Lower lobe of right lung (tissue), 2 donors: ENCODE measurements around the gene CDCA7. TPM values are rescaled to one million over a fixed set of nuclear protein-coding genes. Genes with fewer than 3 reads are reported as not detected.

ENCODE experiments used
- ATAC-seq, 2 donors: fragments of 200-7000 bp; cut with Tn5 transposase; one replicate each; pipeline ENCODE4 v1.9.1; 2020 to 2022; ENCODE audit warnings: mild to moderate bottlenecking in 2 of 2, moderate library complexity in 2 of 2
- DNase-seq: peaks from one replicate; pipeline ENCODE4 v3.0.0-alpha.2; 2020
- H3K27ac ChIP-seq: fragments of 200-600 bp; one replicate; pipeline ENCODE4 v1.8.0; 2022
- H3K27me3 ChIP-seq: fragments of 200-600 bp; one replicate; pipeline ENCODE4 v1.8.0; 2022; ENCODE audit warnings: low read depth
- H3K36me3 ChIP-seq: fragments of 200-600 bp; one replicate; pipeline ENCODE4 v1.8.0; 2022; ENCODE audit warnings: mild to moderate bottlenecking
- H3K4me1 ChIP-seq: fragments of 200-600 bp; one replicate; pipeline ENCODE4 v1.8.0; 2022
- H3K4me3 ChIP-seq: fragments of 200-600 bp; one replicate; pipeline ENCODE4 v1.8.0; 2022; ENCODE audit warnings: mild to moderate bottlenecking
- H3K9me3 ChIP-seq: fragments of 200-600 bp; one replicate; pipeline ENCODE4 v1.8.0; 2022
- intact Hi-C: fragments of 100-400 bp; cut with DNase I; formaldehyde crosslinking; loops from one replicate; pipeline ENCODE4 v1.11.0; 2022
- total RNA-seq: library from RNA; stranded (reverse); fragmentation: NEBNext Ultra II Directional; extraction: Animal tissue kit (Norgen Biotek cat#: 25700); gene quantifications from one replicate; pipeline ENCODE4 v1.2.1, GENCODE V29; 2021
- TF ChIP-seq, protein P1 (sequence below): fragments of 200-600 bp; IDR thresholded peaks from one replicate; pipeline ENCODE4 v1.8.0; 2022; ENCODE audit warnings: antibody characterized with exemption, mild to moderate bottlenecking
- donor health status: DM: no; HTN: yes; CAD: no; lungs with severe emphysema.

CDCA7 gene
- total RNA-seq, 1 donor from 2014 or later, result 0.89 TPM

DNA sequence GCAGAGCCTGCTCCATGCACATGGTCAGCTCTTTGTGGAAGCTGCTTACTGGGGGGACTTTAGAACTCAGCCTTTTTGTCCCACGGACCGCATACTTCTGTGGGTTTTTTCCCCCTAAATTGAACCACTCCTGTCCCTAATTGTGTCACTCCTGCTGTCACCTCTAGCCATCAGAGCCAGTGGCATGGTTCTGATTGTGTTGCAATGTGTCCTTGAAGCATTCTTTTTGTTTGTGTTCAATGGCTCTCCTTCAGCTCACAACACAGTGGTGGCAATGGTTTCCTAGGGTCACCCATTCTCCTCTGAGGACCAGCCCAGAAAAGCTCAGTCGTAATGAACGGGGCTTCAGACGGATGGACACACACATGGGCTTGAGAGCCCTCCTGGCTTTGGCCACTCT is 35.4 kb downstream of the CDCA7 start:
- Histone ChIP-seq H3K27ac (no peak overlapping the region), H3K4me1 (no peaks in the 10 kb centered on the region), H3K9me3 (no peaks in the 10 kb centered on the region), H3K36me3 (no peaks in the 10 kb centered on the region), H3K27me3 (no peaks in the 10 kb centered on the region), H3K4me3 (no peak overlapping the region)
- ATAC-seq, result no peak
- no peak for DNase-seq
- TF ChIP-seq, protein P1, sequence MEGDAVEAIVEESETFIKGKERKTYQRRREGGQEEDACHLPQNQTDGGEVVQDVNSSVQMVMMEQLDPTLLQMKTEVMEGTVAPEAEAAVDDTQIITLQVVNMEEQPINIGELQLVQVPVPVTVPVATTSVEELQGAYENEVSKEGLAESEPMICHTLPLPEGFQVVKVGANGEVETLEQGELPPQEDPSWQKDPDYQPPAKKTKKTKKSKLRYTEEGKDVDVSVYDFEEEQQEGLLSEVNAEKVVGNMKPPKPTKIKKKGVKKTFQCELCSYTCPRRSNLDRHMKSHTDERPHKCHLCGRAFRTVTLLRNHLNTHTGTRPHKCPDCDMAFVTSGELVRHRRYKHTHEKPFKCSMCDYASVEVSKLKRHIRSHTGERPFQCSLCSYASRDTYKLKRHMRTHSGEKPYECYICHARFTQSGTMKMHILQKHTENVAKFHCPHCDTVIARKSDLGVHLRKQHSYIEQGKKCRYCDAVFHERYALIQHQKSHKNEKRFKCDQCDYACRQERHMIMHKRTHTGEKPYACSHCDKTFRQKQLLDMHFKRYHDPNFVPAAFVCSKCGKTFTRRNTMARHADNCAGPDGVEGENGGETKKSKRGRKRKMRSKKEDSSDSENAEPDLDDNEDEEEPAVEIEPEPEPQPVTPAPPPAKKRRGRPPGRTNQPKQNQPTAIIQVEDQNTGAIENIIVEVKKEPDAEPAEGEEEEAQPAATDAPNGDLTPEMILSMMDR, result no peak
- intact Hi-C loops, result no loop called here

DNA sequence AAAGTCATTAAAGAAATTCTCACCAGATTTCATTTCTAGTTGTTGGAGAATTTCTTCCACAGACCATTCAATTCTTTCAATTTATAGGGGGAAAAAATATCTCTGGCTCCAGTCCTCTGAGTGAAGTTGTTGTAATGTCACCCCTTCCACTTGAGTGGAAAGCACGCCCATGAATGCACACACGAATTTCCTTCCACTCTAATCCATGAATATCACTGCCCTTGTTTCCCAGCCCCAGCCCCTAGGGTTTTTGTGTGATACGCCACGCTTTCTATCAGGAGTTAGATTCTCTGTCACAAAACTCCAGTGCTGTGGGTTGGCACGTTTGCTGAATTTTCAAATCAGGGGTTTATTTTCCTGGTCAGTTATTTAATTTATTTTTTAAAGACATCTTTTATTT is 38.1 kb downstream of the CDCA7 start:
- DNase-seq (no peak), ATAC-seq (no peak)
- Histone ChIP-seq H3K27ac (no peak overlapping the region), H3K9me3 (no peaks in the 10 kb centered on the region), H3K36me3 (no peaks in the 10 kb centered on the region), H3K4me1 (no peaks in the 10 kb centered on the region), H3K4me3 (no peak overlapping the region), H3K27me3 (peaks cover 12% of the 10 kb centered on the region)
- TF ChIP-seq, protein P1, result no peak
- intact Hi-C loops, result no loop called here

DNA sequence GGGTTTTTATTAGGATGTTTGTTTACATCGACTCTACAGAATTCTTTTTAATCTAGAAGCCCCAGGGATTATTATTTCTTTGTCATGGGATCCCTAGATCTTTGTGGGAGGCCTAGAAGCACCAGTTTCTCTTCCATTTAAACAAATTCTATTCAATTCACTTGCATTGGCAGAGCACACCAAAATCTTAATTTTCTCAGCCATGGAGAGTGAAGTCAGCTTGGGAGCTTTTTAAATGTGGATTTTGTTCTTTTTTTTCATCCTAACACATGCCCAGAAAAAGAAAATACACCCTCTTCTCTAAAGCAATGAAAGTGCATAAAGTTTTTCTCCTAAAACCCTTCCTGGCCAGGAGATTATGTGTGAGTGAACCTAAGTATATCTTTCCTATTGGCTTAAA is 38.5 kb downstream of the CDCA7 start:
- TF ChIP-seq, protein P1, result no peak
- no peak overlapping the region for H3K27ac ChIP-seq
- intact Hi-C loops, result no loop called here
- H3K27me3 ChIP-seq, result peaks cover 17% of the 10 kb centered on the region
- no peak for ATAC-seq
- DNase-seq, result no peak
- no peaks in the 10 kb centered on the region for H3K4me1 ChIP-seq
- H3K4me3 ChIP-seq, result no peak overlapping the region
- H3K36me3 ChIP-seq, result no peaks in the 10 kb centered on the region
- no peaks in the 10 kb centered on the region for H3K9me3 ChIP-seq

DNA sequence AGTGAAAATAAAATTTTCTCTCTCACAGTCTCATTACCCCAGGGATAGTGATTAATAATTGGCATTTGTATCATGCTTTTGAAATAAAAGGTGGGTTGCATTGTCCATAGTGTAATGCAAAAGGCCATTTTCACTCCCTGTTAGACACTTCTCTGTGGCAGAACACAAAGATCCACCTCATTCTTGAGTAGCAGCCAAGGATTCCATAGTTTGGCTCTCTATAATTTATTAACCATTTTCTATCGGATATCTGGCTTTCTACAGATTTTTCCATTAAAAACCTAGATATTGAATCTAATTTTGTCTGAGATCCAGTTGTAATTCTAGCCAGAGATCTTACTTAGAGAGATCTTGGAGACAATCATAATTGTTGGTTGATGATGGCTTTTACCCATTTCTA is 39.0 kb downstream of the CDCA7 start:
- Histone ChIP-seq H3K27ac (no peak overlapping the region), H3K27me3 (peaks cover 21% of the 10 kb centered on the region), H3K4me1 (no peaks in the 10 kb centered on the region), H3K36me3 (no peaks in the 10 kb centered on the region), H3K4me3 (no peak overlapping the region), H3K9me3 (no peaks in the 10 kb centered on the region)
- ATAC-seq, result no peak
- DNase-seq, result no peak
- intact Hi-C loops, result no loop called here
- TF ChIP-seq, protein P1, result no peak

DNA sequence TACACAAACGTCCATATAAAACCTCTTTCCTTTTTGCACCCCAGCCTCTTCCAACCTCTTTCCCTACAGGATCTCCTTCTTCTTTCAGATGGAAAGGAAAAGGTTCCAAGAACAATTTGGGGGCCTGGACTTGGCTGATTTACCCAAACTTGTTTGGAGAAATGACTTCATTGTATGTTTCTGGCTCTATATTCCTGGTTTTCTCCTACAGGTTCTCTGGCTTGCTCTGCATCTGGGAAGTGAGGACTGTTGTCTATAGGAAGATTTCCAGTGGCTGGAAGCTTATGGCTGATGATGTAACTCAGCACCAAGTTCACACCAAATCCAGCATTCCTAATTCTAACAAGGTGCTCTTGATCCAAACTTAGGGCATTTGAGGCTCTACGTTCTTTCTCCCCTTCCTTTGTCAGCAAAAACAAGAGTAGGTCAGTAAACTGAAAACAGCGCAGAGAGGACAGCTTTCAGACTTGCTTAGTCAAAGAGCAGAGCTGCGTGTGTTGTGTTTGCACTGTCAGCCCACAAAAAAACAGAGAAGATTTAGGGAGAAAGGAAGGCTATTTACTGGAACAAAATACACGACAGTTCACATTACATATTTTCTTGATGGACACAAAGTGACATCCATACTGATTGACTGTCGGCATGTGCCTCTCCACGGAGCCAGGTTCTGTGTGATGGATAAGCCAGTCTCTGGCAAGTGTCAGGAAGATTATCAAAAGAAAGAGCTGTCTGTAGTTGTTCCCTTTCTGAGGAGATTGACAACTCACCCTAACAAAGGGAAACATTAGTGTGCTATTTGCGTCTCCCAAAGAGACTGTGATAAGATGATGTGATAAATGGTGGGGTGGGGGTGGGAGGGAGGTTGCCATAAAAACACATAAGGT is 39.7 kb downstream of the CDCA7 start:
- Histone ChIP-seq H3K27me3 (peaks cover 27% of the 10 kb centered on the region), H3K36me3 (no peaks in the 10 kb centered on the region), H3K9me3 (no peaks in the 10 kb centered on the region), H3K4me1 (no peaks in the 10 kb centered on the region), H3K4me3 (no peak overlapping the region), H3K27ac (no peak overlapping the region)
- intact Hi-C loops, result no loop called here
- TF ChIP-seq, protein P1, result no peak
- DNase-seq (no peak), ATAC-seq (no peak)
